HCT116 (cell line): ENCODE data around the gene CLRN3. TPM values are rescaled to one million over a fixed set of nuclear protein-coding genes. Genes with fewer than 3 reads are reported as not detected.

ENCODE experiments used
- ATAC-seq: fragments of 200-7000 bp; cut with Tn5 transposase; 2 replicates; pipeline ENCODE4 v1.9.1; 2020; ENCODE audit warnings: mild to moderate bottlenecking, moderate library complexity
- BruUV-seq: library from RNA; stranded (reverse); fragments of 400-500 nt; replicated peaks from 2 replicates; lab custom pipeline; 2021; lab: Mats Ljungman, UMichigan
- CTCF ChIA-PET: fragments of 300-600 bp; sonication (Branson Sonifier 250); formaldehyde crosslinking; loops from one replicate; lab custom pipeline; 2021; ENCODE audit warnings: antibody characterized with exemption; lab: Charles Lee
- POLR2A ChIA-PET: fragments of 300-600, 350-600 bp; sonication (Branson Sonifier 250); formaldehyde crosslinking; loops from one replicate; lab custom pipeline; 2021; ENCODE audit warnings: antibody characterized with exemption; lab: Charles Lee
- RAD21 ChIA-PET, 2 experiments: fragments of 300-600 bp; sonication (Branson Sonifier 250); formaldehyde crosslinking; loops; one replicate each; lab custom pipeline; 2023; ENCODE audit warnings: low total read pairs in 2 of 2; ENCODE audit not compliant: uncharacterized antibody in 2 of 2, unreplicated experiment in 2 of 2, low non-redundant PET in 1 of 2; lab: Charles Lee
- DNase-seq: peaks from one replicate; pipeline ENCODE4 v3.0.0-alpha.2; 2010; ENCODE audit warnings: low read depth, low spot score
- H2AFZ ChIP-seq: fragments of 200-600 bp; shearing (Covaris generic), sonication (generic); 2 replicates; pipeline ENCODE4 v1.6.1; 2017; ENCODE audit warnings: low read depth, mixed run types, mixed read lengths, antibody characterized with exemption, low read length; ENCODE audit not compliant: poor library complexity, severe bottlenecking
- H3K27ac ChIP-seq: 2 replicates; pipeline ENCODE4 v1.5.1; 2012; ENCODE audit warnings: low read depth, low read length
- H3K27me3 ChIP-seq: fragments of 200-600 bp; sonication (generic); 2 replicates; pipeline ENCODE4 v1.6.1; 2016; ENCODE audit warnings: mixed run types, low read length, mixed read lengths; ENCODE audit not compliant: insufficient read depth
- H3K36me3 ChIP-seq, 2 experiments: fragments of 200-500 bp in 1 of 2; fragments of 200-600 bp in 1 of 2; sonication (Bioruptor generic) in 1 of 2; sonication (generic) in 1 of 2; 2 replicates each; pipeline versions ENCODE4 v1.5.1 to v1.6.1; 2014 to 2016; ENCODE audit warnings: low read length in 2 of 2, inconsistent platforms in 1 of 2, mixed read lengths in 1 of 2, mixed run types in 1 of 2; ENCODE audit not compliant: insufficient read depth in 2 of 2, control insufficient read depth in 1 of 2
- H3K4me1 ChIP-seq, 2 experiments: fragments of 200-600 bp in 1 of 2; sonication (generic) in 1 of 2; 2 replicates each; pipeline versions ENCODE4 v1.5.1 to v1.6.1; 2012 to 2017; ENCODE audit warnings: low read length in 2 of 2, inconsistent platforms in 1 of 2, mild to moderate bottlenecking in 1 of 2, mixed read lengths in 1 of 2, mixed run types in 1 of 2, moderate library complexity in 1 of 2; ENCODE audit not compliant: insufficient read depth in 2 of 2, control insufficient read depth in 1 of 2
- H3K4me2 ChIP-seq: fragments of 200-600 bp; sonication (generic); 2 replicates; pipeline ENCODE4 v1.6.1; 2017; ENCODE audit warnings: mixed run types, low read length, mixed read lengths
- H3K4me3 ChIP-seq, 2 experiments: fragments of 200-600 bp in 1 of 2; sonication (generic) in 1 of 2; replicated peaks in 1 of 2; 2 replicates each; pipeline ENCODE4 v1.5.1; 2011 to 2016; ENCODE audit warnings: low read length in 2 of 2, control low read depth in 1 of 2, low read depth in 1 of 2, mild to moderate bottlenecking in 1 of 2, mixed read lengths in 1 of 2, mixed run types in 1 of 2
- H3K79me2 ChIP-seq: fragments of 200-600 bp; sonication (generic); 2 replicates; pipeline ENCODE4 v1.6.1; 2017; ENCODE audit warnings: mild to moderate bottlenecking, mixed run types, low read length, moderate library complexity, mixed read lengths; ENCODE audit not compliant: insufficient read depth
- H3K9ac ChIP-seq: fragments of 200-600 bp; sonication (generic); 2 replicates; pipeline ENCODE4 v1.6.1; 2016; ENCODE audit warnings: low read length, mixed read lengths
- H3K9me2 ChIP-seq: fragments of 200-600 bp; sonication (generic), shearing (Covaris generic); 2 replicates; pipeline ENCODE4 v1.6.1; 2017; ENCODE audit warnings: mixed run types, mild to moderate bottlenecking, moderate library complexity; ENCODE audit not compliant: insufficient read depth
- H3K9me3 ChIP-seq, 2 experiments: fragments of 200-500 bp in 1 of 2; fragments of 200-600 bp in 1 of 2; sonication (Bioruptor generic) in 1 of 2; sonication (generic) in 1 of 2; 2 replicates each; pipeline ENCODE4 v1.6.1; 2014 to 2017; ENCODE audit warnings: low read length in 2 of 2, mixed read lengths in 2 of 2, inconsistent platforms in 1 of 2, low read depth in 1 of 2, mild to moderate bottlenecking in 1 of 2, mixed run types in 1 of 2, moderate library complexity in 1 of 2; ENCODE audit not compliant: control insufficient read depth in 1 of 2, insufficient read depth in 1 of 2
- H4K20me1 ChIP-seq: fragments of 200-600 bp; sonication (generic), shearing (Covaris generic); 2 replicates; pipeline ENCODE4 v1.6.1; 2017; ENCODE audit warnings: mixed run types, mild to moderate bottlenecking, moderate library complexity; ENCODE audit not compliant: insufficient read depth
- CBX3 ChIP-seq: IDR thresholded peaks from 2 replicates; pipeline ENCODE4 v1.6.1; 2012; ENCODE audit warnings: low read depth
- EZH2phosphoT487 ChIP-seq: fragments of 200-600 bp; IDR thresholded peaks from 2 replicates; pipeline ENCODE4 v1.6.1; 2018; ENCODE audit warnings: antibody characterized with exemption, borderline replicate concordance
- FOSL1 ChIP-seq: IDR thresholded peaks from 2 replicates; pipeline ENCODE4 v1.6.1; 2012; ENCODE audit warnings: low read depth
- JUND ChIP-seq: IDR thresholded peaks from 2 replicates; pipeline ENCODE4 v1.6.1; 2012
- MAX ChIP-seq: IDR thresholded peaks from 2 replicates; pipeline ENCODE4 v1.6.1; 2012
- POLR2A ChIP-seq: IDR thresholded peaks from 2 replicates; pipeline ENCODE4 v1.7.0; 2011; ENCODE audit warnings: borderline replicate concordance; ENCODE audit not compliant: insufficient read depth, insufficient read length; ENCODE audit errors: extremely low read depth
- SIN3A ChIP-seq: IDR thresholded peaks from 2 replicates; pipeline ENCODE4 v1.6.1; 2012; ENCODE audit warnings: low read depth
- SRF ChIP-seq: IDR thresholded peaks from 2 replicates; pipeline ENCODE4 v1.6.1; 2012; ENCODE audit warnings: low read depth
- YY1 ChIP-seq: IDR thresholded peaks from 2 replicates; pipeline ENCODE4 v1.6.1; 2011; ENCODE audit warnings: low read length, low read depth, moderate library complexity, mild to moderate bottlenecking; ENCODE audit not compliant: insufficient replicate concordance; ENCODE audit errors: extremely low read depth
- ZBTB33 ChIP-seq: IDR thresholded peaks from 2 replicates; pipeline ENCODE4 v1.6.1; 2011; ENCODE audit warnings: mild to moderate bottlenecking, low read length, moderate library complexity; ENCODE audit not compliant: insufficient replicate concordance; ENCODE audit errors: extremely low read depth
- ZNF274 ChIP-seq: fragments of 200-500 bp; sonication (Bioruptor generic); IDR thresholded peaks from 2 replicates; pipeline ENCODE4 v1.6.1; 2014; ENCODE audit warnings: mild to moderate bottlenecking, low read depth, low read length, inconsistent platforms
- intact Hi-C: fragments of 100-400 bp; cut with micrococcal nuclease; formaldehyde crosslinking; loops from 2 replicates; pipeline ENCODE4 v1.10.0; 2022
- total RNA-seq: library from RNA; stranded (reverse); gene quantifications from one replicate; pipeline ENCODE4 v1.2.1, GENCODE V29; 2021; ENCODE audit not compliant: unreplicated experiment

CLRN3 gene
- total RNA-seq, 1 experiment from 2014 or later: 0.39 TPM

- H3K4me3 ChIP-seq: no peak overlapping the region
- TF ChIP-seq YY1: no peak
- TF ChIP-seq, all 23 proteins: peak for 0
- Histone ChIP-seq H3K36me3 (no peaks in the 10 kb centered on the region), H3K79me2 (no peaks in the 10 kb centered on the region), H3K9me2 (no peaks in the 10 kb centered on the region; the same call in 1 of the 2 replicates), H3K9me3 (no peaks in the 10 kb centered on the region), H3K9ac (peak overlapping the region; percentile 38; the same call in 1 of the 2 replicates), H3K27me3 (no peaks in the 10 kb centered on the region), H3K27ac (no peak overlapping the region), H3K4me1 (peaks cover 21 to 69% of the 10 kb centered on the region in 2 experiments), H4K20me1 (no peaks in the 10 kb centered on the region), H2AFZ (no peak overlapping the region), H3K4me2 (no peak overlapping the region)
- no peak for ATAC-seq
- intact Hi-C loops: no loop called here
- ChIA-PET POLR2A (no interaction called here), CTCF (interaction anchor here (0.9 to 2.7 kb wide), 3 partner anchors 13 to 90 kb away, joined by 3 to 14 read pairs (median 3); partner anchors contain the start of gene PTPRE), RAD21 (no interaction called here)
- no TSS peak for BruUV-seq
- no peak for DNase-seq
These were observed 29.0 kb upstream of the CLRN3 start for GRCh38 chr10:127921753-127922145.

DNA sequence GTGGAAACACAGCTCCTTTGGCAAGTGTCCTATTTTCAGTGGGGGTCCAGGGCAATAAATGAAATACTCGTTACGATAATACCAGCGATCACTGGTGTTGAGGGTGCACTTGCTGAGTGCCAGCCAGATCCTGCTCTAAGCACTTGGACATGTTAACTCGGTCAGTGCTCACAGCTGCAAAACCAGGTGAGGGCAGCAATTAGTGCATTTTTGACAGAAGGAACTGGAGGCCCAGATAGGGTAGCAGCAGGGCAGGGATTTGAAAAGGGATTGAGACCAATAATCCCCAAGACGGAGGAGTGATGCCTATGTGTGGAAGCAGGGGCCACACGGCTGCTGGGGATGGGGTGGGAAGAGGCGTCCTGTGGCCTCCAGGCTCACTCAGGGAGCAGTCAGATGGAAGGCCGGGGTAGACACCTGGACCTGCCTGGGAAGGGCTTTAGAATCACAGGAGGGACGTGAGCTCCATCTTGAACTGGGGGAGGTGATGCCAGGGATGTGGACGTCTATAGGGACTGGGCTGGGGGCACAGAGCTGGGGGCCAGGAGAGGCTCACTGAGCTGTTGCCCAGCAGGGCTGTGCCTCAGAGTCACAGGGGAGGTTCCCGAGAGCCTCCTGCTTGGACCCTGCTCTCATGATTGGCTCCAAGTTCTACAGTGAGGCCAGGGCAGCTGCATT lies 28.5 kb upstream of the CLRN3 start:
- Histone ChIP-seq H3K27me3 (no peaks in the 10 kb centered on the region), H3K9me3 (no peaks in the 10 kb centered on the region), H3K9me2 (no peaks in the 10 kb centered on the region; the same call in 1 of the 2 replicates), H3K36me3 (no peaks in the 10 kb centered on the region), H3K4me3 (no peak overlapping the region), H3K9ac (no peak overlapping the region), H3K79me2 (no peaks in the 10 kb centered on the region), H3K27ac (no peak overlapping the region), H3K4me1 (peaks cover 21 to 69% of the 10 kb centered on the region in 2 experiments), H3K4me2 (no peak overlapping the region), H4K20me1 (no peaks in the 10 kb centered on the region), H2AFZ (no peak overlapping the region)
- ChIA-PET CTCF (interaction anchor here (0.9 to 2.7 kb wide), 4 partner anchors 13 to 91 kb away, joined by 3 to 14 read pairs (median 3); partner anchors contain the start of gene PTPRE), RAD21 (no interaction called here), POLR2A (no interaction called here)
- intact Hi-C loops: no loop called here
- TF ChIP-seq FOSL1: no peak
- no peak for TF ChIP-seq EZH2phosphoT487
- no peak for TF ChIP-seq JUND
- TF ChIP-seq YY1: no peak
- TF ChIP-seq POLR2A: no peak
- TF ChIP-seq MAX: no peak
- no peak for TF ChIP-seq ZNF274
- no peak for TF ChIP-seq CBX3
- no peak for TF ChIP-seq ZBTB33
- no peak for TF ChIP-seq SIN3A
- no peak for TF ChIP-seq SRF
- DNase-seq (no peak), ATAC-seq (no peak)
- BruUV-seq: no TSS peak
